ENCODE data around the gene LZTR1.

DNA sequence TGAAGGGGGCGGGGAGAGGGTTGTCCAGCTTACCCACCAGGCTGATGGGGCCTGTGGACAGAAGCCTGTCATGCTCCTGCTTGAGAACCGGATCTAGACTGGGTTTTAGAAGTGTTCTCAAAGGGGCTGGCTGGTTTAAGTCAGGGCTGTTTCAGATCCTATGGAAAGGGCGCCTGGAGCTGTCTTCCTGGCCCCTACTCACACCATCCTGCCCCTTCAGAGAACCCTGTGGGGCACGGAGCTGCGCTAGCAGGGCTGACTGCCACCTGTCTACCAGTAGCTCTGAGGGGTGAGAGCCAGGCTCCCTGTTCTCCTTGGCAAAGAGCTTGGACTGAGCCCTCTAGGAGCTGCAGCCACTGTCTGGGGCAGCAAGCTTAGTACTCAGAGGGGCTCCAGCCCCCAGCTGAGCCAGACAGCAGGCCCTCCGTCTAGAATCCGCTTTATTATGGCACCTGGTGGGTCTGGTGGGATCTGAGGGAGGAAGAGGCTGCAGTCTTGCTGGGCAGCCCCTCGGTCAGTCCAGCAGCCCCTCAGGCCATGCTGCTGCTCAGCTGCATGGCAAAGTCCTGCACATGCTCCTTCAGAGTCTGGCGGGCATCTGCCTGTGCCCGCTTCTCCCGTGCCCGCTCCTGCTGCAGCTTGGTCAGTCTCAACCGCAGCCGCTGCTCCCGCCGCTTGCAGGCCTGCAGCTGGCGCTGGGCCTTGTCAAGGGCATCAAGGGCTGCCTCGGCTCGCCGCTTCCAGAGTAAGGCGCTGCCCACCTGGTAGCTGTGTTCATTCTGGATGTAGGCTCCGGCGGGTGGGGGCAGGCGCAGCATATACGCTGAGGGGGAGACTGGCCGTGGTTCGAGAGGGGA, 17.5 kb downstream of the LZTR1 start:
- no peak for TF ChIP-seq POLR2AphosphoS5 (IDR thresholded peaks at IDR 0.05; ENCODE audit: low read depth, low read length)
- TF ChIP-seq BRCA1 (IDR thresholded peaks at IDR 0.05; ENCODE audit: low read depth, low read length): no peak
- TF ChIP-seq, protein P1, sequence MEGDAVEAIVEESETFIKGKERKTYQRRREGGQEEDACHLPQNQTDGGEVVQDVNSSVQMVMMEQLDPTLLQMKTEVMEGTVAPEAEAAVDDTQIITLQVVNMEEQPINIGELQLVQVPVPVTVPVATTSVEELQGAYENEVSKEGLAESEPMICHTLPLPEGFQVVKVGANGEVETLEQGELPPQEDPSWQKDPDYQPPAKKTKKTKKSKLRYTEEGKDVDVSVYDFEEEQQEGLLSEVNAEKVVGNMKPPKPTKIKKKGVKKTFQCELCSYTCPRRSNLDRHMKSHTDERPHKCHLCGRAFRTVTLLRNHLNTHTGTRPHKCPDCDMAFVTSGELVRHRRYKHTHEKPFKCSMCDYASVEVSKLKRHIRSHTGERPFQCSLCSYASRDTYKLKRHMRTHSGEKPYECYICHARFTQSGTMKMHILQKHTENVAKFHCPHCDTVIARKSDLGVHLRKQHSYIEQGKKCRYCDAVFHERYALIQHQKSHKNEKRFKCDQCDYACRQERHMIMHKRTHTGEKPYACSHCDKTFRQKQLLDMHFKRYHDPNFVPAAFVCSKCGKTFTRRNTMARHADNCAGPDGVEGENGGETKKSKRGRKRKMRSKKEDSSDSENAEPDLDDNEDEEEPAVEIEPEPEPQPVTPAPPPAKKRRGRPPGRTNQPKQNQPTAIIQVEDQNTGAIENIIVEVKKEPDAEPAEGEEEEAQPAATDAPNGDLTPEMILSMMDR (IDR thresholded peaks at IDR 0.05; ENCODE audit: control extremely low read depth in 1 of 3, insufficient read depth in 1 of 3, low read depth in 1 of 3, low read length in 3 of 3): no peak
- TF ChIP-seq RNF2 (IDR thresholded peaks at IDR 0.05; ENCODE audit: borderline replicate concordance, low read depth, low read length, missing control alignments, poor library complexity, severe bottlenecking): no peak
- TF ChIP-seq EZH2 (IDR thresholded peaks at IDR 0.05; ENCODE audit: low read depth, low read length, severe bottlenecking): no peak
- TF ChIP-seq TAF1 (IDR thresholded peaks at IDR 0.05; ENCODE audit: low read depth, low read length): no peak
- TF ChIP-seq, protein P2, sequence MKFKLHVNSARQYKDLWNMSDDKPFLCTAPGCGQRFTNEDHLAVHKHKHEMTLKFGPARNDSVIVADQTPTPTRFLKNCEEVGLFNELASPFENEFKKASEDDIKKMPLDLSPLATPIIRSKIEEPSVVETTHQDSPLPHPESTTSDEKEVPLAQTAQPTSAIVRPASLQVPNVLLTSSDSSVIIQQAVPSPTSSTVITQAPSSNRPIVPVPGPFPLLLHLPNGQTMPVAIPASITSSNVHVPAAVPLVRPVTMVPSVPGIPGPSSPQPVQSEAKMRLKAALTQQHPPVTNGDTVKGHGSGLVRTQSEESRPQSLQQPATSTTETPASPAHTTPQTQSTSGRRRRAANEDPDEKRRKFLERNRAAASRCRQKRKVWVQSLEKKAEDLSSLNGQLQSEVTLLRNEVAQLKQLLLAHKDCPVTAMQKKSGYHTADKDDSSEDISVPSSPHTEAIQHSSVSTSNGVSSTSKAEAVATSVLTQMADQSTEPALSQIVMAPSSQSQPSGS (IDR thresholded peaks at IDR 0.05; ENCODE audit: low read length): no peak
- no peak for TF ChIP-seq YY1 (IDR thresholded peaks at IDR 0.05; ENCODE audit: low read depth, low read length)
- no peak for TF ChIP-seq JUND (IDR thresholded peaks at IDR 0.05; ENCODE audit: low read length)
